HG03066 (cell line): ENCODE results near the gene FGFRL1.
A peak's percentile ranks its signal among the peaks of the same experiment; 100 is the strongest.
"Not testable (repeated sequence)": the region's sequence is repeated elsewhere in the genome, so short reads cannot be mapped to it uniquely, and the experiment has no call there.

ENCODE experiments used
- ATAC-seq: cut with Tn5 transposase; IDR thresholded peaks from one replicate; pipeline ENCODE4 v1.9.1; 2021; ENCODE audit warnings: low read depth; ENCODE audit not compliant: unreplicated experiment

The FGFRL1 gene

DNA sequence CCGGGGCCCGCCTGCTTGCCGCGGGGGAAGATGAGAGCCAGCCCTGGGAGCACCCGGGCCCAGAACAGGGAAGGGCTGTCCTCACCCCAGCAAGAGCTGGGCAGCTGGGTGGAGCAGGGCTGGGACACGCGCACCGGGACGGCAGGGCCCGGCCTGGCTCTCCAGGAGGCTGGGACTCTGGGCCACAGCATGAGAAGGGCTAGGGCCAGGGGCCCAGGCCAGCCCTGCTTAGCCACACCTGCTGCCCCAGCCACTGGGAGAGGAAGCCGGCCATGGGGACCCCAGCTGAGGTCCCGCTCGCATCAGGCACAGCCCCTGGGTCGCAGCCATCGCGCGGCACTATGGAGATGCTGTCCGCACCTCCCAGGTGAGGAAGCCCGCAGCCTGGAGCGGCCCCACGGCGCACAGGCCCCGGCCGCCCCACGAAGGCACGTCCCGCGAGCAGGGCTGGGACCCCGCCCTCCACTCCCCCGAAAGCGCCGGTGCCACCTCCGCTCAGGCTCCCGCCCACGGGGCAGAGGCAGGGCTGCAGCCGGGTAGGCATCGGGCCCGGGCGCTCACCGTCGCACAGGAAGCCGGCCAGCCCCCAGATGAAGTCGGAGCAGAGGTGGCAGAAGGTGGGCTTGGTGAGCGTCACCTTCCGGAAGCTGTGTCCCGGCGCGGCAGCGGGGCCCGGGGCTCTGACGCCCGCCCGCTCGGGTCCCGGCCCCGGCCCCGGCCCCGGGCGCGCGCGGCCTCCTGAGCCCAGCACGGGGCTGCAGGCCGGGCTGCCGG is 38.6 kb upstream of the FGFRL1 start:
- ATAC-seq, result peak; percentile 42

DNA sequence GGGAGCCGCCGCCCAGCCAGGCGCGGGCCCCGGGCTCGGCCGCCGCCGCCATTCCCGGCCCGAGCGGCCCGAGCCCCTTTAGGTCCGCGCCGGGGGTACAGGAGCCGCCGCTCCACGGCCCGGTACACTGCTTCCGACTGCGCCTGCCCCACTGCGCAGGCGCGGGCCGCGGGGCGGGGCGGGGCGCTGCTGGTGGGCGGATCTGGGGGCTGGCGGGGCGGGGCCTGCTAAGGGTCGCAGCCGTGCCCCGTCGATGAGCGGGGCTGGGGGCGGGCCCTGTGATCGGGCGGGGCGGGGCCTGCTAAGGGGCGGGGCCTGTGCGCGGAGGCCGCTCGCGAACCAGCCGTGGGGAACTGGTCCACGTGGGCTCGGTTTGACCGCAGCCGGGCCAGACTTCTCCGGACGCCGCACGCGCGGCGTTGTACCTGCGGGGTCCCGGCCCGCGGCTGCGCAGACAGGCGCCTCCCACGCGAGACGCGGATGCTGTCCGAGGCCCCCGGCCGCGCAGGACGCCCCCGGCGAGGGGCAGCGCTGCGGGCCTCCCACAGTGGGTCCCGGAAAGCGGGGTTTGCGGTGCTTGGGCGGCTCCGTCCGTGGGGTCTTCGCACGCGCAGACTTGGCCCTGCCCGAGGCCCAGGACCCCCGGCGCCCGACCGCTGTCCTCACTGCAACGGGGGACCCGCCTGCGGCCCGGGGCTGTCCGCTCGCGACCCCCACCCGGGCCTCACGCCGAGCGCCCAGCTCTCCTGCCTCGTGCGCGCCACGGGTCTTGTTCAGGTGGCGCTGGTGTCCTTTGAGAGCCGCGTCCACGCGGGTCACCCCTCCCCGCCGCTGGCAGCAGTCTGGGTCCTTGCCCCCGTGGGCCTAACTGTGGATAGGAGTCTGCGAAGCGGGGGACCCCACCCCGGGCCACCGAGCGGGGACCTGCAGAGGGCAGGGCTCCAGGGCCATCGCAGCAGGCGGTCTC is 37.7 kb upstream of the FGFRL1 start, which contains the start of gene DGKQ:
Gene DGKQ (minus strand): TSS at position 139 of the 967 bp plus-strand sequence. CDS start 87 bp downstream, at position 52.
- peak; percentile 67 for ATAC-seq

DNA sequence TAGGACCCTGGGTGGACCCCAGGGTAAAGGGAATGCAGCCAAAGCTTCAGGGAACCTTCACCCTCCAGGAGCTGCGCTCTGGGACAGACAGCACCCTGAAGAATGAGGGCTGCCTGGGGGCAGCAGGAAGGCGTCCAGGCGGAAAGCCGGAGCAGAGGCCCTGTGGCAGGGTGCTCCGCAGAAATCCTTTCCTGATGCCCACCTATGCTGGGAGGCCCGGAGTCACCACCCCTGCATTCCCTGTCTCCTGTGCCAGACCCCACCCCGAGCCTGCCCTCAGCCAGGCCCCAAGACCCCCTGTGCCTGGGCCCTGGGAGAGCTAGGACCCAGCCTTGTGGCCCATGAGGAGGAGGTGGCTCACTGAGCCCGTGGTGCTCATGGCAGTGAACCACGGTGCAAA is 36.8 kb upstream of the FGFRL1 start:
- no peak for ATAC-seq

DNA sequence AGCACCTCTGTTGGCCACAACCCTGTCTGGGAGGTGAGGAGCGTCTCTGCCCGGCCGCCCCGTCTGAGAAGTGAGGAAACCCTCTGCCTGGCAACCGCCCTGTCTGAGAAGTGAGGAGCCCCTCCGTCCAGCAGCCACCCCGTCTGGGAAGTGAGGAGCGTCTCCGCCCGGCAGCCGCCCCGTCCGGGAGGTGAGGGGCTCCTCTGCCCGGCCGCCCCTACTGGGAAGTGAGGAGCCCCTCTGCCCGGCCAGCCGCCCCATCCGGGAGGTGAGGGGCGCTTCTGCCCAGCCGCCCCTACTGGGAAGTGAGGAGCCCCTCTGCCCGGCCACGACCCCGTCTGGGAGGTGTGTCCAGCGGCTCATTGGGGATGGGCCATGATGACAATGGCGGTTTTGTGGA is 35.4 kb upstream of the FGFRL1 start:
- not testable (repeated sequence) for ATAC-seq

DNA sequence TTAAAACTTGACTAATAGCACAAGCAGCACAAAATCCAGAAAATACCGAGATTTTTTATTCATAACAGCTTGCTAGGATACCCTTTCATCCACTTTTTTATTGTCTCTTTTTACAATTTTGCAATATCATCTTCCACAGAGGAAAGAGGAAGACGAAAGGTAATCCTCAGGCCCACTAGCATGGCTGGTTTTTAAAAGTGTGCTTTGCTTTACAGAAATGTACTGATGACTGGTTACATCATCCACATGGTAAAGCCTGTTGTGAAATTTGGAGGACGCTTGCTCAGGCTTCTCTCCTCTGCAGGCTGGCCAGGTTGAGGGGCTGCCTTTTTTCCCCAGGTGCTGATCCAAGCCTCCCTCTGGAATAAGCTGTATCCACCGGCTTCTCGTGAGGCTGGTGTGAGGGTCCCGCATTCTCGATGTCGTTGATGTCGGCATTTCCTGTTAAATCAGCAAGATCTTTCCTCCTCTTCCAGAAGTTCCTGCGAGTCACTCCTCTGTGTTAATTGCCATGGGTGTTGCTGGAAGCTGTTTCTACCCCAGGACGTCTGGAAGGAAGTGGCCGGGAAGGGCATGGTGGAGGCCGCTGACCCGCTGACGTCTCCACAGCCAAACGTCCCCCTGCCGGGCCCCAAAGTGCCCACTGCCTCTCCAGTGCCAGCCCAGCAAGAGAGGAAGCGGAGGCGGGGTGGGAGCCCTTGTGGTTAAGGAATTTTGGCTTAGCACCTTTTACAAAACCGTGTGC is 32.3 kb upstream of the FGFRL1 start:
- ATAC-seq, result no peak

DNA sequence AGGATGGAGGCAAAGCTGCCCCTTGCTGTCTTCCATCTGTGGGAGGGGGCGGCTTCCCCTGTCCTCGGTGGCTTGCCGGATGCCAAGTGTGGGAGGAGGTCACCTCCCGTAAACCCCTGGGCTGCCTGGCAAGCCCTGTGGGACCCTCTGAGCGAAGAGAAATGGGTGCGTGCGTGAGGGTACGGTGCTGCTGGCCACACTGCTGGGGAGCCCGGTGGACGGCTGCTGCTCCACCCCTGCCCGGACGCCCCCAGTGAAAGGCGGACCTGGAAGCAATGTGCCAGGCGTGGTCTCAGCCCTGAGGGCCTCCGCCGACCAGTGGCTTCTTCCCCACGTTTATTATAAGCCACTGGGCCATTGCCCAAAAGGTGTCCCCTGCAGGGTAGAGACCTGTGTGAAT is 29.1 kb upstream of the FGFRL1 start:
- no peak for ATAC-seq

DNA sequence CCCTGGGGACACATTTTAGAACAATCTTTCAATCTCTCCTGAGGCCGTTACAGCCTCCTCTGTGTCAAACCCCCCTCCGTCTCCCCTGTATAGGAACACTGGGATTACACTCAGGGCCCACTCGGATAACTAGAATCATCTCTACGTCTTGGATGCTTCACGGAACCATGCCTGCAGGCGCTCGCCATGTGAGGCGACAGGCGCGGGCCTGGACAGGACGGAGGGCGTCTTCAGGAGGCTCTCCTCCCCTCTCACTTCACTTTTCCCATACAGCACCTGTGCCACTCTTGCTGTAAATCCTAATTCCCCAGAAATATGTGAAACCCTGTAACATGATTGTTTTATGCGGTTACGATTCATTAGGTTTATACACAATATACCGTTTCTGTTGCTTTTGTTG is 28.6 kb upstream of the FGFRL1 start:
- no peak for ATAC-seq

DNA sequence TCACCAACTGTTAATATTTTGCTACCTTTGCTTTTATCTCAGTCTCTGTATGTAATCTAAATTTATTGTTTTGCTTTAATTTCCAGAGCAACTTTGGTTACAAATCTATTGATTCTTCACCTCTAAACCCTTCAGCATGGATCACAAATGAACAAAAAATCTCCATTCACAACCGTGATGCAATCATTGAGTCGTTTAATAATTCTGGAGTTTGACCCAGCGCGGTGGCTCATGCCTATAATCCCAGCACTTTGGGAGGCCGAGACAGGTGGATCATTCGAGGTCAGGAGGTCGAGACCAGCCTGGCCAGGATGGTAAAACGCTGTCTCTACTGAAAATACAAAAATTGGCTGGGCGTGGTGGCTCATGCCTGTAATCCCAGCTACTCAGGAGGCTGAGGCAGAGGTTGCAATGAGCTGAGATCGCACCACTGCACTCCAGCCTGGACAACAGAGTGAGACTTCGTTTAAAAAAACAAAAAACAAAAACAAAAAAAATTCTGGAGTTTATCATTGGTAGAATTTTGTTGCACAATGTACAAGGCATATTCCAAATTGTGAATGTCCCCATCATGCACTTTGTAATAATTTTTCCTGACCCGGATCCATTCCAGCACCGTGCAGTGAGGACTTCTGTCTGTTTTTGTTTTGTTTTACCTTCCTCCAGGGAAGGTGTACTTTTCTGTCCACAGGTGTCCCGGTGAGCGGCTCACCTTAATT is 26.9 kb upstream of the FGFRL1 start:
- no peak for ATAC-seq

DNA sequence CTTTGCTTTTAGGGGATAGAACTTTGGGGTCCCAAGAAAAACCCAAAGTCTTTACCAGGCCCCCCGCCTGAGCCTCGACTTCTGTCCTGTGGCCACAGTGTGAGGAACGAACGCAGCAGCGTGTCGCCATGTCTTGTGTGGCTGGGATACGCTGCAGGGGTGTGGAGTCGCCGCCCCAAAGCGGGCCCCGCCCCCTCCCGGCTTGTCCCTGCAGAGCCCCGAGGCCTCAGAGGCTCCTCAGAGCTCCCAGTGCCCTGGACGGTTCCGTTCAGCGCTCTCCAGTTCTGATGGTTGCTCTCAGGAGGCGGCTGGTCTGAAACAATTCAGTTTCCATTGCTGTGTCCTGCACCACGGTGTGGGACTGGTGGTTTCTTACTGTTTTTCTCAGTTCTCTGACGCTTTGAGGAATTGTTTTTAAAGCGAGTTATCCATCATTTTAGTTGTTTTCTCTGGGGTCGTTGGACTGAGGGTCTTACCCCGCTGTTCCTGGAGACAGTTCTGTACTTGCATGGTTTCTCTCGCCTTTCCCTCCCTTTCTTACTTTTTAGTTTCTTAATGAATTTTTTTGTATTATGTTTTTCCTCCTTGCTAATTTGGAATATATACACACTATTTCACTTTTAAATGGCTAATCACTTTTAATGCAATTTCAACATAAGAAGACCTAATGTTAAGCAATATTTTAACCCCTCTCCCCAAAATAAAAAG is 26.1 kb upstream of the FGFRL1 start:
- no peak for ATAC-seq

DNA sequence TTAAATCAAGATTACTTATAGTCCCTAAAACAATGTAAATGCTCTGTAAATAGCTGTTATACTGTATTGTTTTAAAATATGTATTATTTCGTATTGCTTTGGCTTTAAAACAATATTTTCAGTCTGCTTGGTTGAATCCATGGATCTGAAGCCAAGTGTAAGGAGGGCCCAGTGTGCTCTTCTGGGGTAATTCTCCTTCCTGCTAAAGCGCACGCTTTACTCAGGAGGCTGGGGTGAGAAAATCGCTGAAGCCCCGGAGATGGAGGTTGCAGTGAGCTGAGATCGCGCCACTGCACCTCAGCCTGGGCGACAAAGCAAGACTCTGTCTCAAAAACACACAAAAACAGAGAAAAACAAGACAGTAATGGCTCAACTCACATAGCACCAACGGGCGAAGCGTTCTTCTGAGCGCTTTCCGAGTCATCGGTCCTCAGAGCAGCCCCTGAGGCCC is 25.0 kb upstream of the FGFRL1 start:
- peak; percentile 16 for ATAC-seq

DNA sequence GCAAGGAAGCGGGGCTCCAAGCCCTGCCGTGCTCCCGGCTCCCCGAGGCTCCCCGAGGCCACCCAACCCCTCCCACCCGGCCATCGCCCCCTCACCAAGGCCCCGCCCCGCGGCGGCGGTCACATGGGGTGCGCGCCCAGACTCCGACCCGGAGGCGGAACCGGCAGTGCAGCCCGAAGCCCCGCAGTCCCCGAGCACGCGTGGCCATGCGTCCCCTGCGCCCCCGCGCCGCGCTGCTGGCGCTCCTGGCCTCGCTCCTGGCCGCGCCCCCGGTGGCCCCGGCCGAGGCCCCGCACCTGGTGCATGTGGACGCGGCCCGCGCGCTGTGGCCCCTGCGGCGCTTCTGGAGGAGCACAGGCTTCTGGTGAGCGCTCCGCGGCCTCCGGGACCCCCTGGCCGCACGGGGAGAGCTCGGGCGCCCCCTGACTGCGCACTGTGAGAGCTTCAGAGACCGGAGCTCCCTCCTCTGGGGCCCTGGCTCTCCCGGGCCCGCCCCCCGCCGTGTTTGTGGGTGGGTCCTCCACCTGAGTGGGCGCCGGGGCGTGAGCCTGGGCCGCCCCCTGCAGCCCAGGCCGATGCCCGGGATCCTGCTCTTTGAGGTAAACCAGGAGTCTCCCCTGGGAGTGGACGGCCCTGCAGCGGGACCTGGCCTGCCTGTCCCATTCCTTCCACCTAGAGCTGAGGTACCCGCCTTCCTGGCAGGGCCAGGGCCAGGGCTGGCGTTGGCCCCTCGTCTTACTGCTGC is 24.4 kb upstream of the FGFRL1 start, which contains the start of gene IDUA:
Gene IDUA (plus strand): TSS at position 166 of the 745 bp plus-strand sequence. CDS start 41 bp downstream, at position 207.
- peak; percentile 84 for ATAC-seq

DNA sequence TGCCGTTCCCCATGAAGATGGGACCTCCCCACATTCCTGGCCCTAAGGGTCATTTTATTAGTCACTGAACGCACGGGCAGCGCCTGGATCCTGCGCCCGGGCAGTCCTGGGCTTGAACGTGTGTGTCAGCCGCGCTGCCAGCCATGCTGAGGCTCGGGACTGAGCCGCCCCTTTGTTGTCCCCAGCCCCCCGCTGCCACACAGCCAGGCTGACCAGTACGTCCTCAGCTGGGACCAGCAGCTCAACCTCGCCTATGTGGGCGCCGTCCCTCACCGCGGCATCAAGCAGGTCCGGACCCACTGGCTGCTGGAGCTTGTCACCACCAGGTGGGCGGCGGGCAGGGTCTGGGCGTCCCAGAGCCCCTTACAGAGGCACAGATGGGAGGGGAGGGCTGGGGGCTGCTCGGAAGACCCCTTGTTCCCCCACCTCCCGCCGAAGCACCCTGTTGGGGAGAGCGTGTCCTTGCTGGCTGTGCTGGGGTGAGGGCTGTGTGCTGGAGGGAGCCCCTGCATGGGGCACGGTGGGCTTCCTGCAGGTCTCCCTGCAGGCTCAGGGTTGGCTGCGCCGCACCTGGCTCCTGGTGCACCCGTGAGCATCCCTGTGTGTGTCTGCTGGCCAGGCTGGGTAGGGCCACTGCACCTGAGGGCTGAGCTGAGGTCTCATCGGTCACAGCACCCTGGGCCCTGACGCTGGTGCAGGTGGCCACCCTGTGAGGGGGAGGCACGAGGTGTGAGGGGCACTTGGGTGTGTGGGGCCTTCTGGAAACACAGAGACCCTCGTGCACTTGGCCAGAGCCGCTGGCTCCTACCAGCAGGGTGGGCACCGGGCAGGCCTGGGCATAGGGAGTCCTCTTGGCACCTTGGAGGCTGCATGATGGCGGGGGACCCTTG is 23.6 kb upstream of the FGFRL1 start:
- ATAC-seq, result no peak

DNA sequence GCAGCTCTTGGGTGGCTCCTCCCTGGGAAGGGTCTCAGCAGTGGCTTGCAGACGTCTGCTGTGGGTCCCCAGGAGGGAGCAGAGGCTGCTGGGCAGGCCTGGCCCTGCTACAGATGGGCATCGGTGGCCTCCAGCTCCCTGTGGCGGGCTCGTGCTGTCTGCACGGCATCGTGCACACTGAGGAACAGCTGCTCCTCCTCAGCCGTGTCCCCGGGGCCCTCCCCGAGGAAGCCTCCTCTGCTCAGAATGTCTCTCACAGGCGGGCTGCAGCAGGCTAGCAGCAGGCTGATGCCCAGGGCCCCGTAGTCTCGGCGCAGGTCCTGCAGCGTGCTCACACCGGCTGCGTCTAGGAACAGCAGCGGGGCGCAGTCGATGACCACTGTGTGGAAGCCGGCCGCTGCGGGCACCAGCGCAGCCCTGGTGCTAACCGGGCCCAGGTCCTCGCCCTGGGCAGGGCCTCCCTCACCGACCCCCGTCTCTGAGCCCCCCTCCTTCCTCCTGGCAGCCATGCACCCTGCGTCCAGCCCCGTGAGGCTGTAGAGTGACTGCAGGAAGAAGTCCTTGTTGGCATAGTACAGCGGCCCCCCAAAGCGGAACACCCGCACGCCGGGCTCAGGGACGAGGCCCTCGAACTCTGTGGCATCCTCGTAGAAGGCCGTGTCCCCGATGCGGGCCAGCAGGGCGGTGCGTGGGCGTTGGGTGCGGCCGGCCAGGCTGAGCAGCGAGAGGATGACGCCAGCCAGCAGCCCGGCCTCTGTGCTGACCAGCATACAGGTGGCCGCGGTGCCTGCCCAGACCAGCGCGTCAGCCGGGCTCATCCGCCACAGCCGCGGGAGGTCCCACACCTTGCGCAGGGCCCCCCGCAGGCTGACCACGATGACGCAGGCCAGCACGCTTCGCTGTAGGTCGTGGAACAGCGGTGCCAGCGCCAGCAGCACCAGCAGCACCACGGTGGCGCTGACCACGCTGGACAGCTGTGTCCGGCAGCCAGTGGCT is 22.4 kb upstream of the FGFRL1 start:
- no peak for ATAC-seq

DNA sequence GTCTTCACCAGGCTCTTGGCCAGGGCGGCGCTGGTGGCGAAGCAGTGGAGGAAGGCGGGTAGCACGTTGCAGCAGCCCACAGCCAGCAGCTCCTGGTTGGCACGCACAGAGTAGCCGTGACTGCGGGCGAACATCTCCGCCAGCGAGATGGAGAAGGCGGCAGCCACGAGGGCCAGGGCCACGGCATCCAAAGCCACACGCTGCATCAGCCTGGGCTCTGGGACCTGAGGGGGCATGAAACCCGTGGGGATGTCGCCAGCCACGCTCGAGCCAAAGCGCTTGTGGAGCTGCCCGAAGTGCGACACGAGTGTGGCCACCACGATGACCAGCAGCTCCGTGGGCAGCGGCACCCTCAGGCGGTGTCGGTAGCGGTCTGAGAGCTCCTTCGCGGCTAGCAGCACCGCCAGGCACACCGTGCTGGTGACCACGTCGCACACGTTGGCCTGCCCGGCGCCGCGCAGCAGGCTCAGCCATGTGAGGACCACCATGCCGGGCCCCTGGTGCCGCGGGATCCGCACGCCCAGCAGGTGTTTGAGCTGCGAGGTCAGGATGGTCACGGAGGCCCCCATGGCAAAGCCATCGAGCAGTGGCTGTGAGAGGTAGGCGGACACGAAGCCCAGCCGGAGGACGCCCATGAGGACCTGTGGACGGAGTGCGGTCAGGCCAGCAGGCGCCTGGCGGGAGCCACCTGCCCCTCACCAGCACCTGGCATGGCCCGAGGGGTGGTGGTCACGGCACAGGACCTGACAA is 21.5 kb upstream of the FGFRL1 start:
- no peak for ATAC-seq

DNA sequence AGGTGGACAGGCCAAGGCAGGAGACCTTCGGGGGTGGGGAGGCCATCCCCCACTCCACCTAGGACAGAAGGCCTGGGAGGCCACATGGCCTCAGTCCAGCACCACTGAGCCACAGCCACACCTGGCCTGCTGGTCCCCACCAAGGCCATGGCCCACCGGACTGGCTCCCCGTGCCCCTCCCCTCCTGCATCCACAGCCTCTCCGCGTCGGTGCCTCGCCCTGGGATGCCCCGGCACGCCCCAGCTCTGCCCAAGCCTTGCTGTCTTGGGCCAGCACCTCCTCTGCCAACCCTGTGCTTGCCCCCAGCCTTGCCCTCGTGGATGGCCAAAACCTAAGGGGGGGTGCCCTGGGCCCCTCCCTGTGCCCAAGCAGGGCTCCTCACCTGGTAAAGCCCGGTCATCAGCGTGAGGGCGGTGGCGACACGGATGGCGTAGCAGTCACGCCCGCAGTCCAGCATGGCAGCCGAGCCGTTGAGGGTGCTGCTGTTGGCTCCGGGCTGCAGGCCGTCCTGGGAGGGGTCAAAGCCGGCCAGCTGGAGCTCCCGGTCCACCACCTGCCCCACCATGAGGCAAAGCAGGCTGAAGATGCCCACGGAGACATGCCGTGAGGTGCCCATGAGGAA is 20.6 kb upstream of the FGFRL1 start:
- no peak for ATAC-seq
